GM04504 (cell line): ENCODE data around the gene PIGV.
A peak's percentile ranks its signal among the peaks of the same experiment; 100 is the strongest.

ENCODE experiments used
- DNase-seq: peaks from one replicate; pipeline ENCODE4 v3.0.0-alpha.2; 2012; ENCODE audit warnings: low read depth

Gene PIGV

DNA sequence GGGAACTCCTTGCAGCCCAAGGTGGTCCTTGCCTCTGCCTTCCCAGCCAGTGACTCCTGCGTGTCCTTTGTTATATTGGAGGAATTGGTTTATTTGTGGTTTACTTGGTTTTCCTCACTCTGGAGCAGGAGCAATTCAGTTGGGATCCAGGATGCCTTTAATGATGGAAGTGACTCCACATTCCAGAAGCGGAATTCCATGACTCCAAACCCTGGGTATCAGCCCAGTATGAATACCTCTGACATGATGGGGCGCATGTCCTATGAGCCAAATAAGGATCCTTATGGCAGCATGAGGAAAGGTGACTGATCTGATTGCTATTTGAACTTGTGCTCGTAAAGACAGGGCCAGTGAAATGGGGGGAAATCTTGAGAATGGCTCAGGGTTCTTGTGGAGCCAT, 15.1 kb upstream of the PIGV start:
- peak; percentile 98 for DNase-seq

- no peak for DNase-seq
Observed at GRCh38 chr1:26774462-26774861, 13.3 kb upstream of the PIGV start.

DNA sequence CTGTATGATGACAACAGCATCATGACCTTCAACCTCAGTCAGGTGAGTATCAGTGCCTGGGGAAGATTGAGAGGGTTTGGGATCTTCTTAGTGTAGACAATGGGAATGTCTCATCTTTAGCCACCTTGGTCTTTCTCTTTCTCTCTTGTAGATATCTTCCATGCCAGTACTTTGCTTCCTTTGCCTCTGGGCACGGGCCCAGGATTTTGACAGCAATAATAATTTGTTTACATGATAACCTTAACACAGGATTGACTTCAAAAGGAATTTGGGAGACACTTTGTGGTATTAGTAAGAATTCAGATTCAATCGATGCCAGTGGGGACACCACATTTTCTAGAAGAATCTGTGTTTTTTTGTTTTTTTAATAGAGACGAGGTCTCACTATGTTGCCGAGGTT, 12.1 kb upstream of the PIGV start:
- no peak for DNase-seq

- DNase-seq, result no peak
Observed at GRCh38 chr1:26779098-26779668, 8.6 kb upstream of the PIGV start.

- DNase-seq, result no peak
Observed at GRCh38 chr1:26780344-26780957, 7.3 kb upstream of the PIGV start.

- no peak for DNase-seq
Observed at GRCh38 chr1:26781206-26781825, 6.4 kb upstream of the PIGV start.

GRCh38 chr1:26782521-26783212, 5.1 kb upstream of the PIGV start:
- DNase-seq, result no peak

DNA sequence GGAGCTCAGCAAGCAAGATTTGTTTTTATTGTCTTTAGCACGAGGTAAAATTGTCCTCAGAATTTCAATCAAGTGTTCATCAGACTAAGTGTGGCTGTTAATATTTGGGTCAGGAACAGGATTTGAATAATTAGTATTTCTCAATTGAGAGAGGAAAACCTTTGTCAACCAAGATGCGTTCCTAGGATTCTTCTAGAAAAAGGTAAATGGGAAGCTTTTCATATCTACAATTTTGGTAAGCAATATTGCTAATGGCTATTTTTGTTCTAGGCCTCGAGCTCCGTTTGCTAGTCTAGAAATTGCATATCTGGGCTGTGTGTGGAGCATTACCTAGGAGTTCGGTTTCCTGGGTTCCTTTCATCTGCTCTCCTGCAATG, 4.1 kb upstream of the PIGV start:
- DNase-seq, result no peak

GRCh38 chr1:26784023-26784871, 3.5 kb upstream of the PIGV start:
- DNase-seq, result no peak

DNA sequence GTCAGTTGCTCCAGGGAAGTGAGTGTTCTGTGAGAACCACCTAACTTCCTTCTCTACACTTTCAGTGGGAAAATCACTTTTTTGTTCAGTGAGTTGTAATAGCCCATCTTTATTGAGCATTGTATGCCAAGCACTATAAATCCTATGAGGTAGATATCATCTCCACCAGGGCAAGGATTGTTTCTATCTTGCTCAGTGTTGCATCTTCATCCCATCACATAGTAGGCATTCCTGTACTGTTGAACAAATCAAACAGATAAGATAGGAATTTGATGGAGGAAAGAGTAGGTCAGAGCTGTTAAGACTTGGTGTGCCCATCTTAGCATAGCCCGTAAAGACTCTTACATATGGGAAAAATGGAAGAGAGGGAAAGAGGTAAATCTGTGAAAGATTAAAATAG, 2.9 kb upstream of the PIGV start:
- no peak for DNase-seq

DNA sequence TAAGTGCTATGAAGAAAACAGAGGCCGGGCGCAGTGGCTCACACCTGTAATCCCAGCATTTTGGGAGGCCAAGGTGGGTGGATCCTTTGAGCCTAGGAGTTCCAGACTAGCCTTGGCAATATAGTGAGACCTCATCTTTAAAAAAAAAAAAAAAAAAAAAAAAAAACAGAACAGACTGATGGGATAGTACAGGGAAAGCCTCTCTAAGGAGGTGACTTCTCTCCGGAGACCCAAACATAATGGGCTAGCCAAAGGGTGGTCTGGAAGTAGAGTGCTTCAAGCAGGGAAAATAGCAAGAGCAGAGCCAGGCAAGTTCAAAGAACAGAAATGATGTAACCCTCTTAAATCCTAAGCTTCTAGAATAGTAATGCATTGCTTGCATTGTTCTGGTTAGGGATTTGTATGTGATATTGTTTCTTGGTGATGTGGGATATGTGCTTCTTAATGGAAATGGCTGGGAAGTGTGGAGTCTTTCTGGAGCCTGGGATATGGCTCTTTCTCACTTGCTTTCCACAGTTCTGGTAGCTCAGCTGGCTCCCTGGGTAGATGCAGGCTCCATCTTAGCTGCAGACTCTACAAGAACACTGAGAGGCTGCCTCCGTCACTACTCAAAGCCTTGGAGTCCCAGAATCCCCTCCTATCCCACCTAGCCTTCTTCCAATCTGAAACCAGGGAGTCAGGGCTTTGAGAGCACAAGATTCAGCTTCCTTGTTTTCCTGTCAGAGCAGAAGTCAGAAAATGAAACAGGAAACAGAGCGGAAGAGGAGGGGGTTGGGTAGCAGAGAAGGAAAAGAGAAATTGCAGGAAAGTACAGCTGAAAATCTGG, 1.9 kb upstream of the PIGV start:
- no peak for DNase-seq

DNA sequence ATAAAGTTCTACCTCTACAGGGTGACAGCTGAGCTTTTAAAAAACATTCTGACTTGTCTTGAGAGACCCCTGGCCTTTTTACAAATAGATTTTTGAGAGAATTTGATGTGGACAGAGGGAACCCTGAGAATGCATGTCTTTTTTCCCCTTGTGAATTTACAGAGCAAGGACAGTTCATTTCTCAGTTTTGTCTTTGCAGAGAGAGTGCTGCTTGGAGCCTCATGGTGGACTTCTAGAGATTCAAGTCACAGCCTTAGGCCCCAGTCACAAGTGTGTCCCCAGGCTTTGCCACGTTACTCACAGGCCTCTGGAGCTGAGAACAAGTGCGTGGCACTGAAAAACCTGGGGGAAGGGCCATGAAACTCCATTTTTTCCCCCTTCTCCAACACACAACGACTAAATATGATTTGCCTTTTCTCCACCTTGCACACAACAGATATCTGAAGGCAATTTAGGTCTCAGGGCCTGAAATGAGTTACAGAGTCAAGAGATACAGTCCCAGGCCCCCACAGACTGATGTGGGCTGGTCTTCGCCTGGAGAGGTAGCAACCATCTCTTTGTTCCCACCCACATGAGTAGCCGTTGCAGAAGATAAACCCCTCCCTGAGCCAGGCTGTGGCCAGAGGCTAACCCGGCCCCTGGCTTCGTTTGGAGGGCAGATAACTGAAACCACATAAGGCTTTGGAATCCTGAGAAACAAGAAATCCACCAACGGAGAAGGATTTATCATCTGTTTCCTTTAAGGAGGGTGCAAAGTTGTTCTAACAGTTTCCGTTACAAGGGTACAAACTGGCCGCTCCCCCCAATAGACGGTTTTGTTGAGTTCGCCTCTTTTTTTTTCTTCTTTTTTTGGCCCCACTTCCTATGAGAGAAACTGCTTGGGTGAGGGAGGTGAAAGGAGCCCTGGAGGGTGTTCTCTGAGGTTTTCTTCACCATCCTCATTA, 1.0 kb upstream of the PIGV start:
- peak; percentile 82 for DNase-seq

GRCh38 chr1:26787381-26787705, 407 bp upstream of the PIGV start:
- no peak for DNase-seq

- no peak for DNase-seq
Observed at GRCh38 chr1:26788515-26788785, 700 bp downstream of the PIGV start.

DNA sequence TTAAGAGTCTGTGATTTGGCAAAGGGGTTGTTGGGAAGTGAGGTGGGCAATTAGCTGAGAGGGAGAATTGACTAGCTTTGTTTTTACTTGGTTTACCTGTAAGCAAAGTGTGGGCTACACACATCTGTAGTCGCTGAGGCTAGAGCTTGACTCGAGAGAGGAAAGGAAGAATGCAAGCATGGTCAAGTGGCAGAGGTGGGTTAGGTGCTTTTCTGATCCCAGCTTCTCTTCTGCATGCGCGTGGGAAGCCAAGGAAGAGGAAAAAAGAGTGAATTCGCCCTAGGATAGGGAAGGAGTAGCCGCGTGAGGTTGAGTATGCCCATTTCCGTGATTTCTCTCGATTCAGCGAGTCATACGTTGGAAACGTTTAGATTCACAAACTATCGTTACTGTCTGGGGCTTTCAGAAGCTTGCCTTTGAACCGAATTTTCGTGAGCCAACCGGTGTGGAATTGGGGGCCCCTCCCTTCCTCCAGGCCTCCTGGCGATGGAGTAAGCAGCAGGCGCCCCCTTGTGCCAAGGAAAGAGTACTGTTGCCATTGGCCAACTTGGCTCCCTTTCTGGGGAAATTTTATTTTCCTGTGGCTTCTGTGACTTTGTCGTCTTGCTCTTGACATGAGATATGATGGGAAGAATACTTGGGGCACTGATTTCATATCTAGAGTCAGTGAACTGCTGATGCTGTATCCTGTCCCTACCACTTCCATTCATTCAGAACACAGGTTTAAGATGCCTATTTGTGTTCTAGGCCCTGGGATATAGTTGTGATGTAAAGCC, 1.3 kb downstream of the PIGV start:
- DNase-seq, result peak; percentile 71

- DNase-seq, result no peak
Observed at GRCh38 chr1:26789612-26789865, 1.8 kb downstream of the PIGV start.

DNA sequence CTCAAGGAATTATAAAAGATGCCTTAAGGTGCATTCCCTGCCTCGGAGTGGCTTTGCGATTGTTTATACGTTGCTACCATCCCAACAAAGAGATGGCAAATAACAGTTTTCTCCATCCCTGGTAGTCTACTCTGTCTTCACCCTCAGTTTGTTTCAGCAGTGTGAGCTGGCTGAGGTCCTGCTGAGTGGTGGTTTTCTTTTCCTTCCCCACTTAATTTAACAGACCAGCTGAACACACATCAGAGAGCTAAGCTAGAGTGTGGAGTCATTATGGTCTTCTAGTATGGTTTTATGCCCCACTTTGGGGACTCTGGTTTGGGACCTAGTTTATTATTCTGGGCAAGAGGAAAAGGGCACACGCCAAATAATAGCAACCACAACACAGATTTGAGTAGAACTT, 2.2 kb downstream of the PIGV start:
- DNase-seq, result no peak

- no peak for DNase-seq
Observed at GRCh38 chr1:26790551-26790953, 2.8 kb downstream of the PIGV start.

- DNase-seq, result no peak
Observed at GRCh38 chr1:26791148-26791547, 3.4 kb downstream of the PIGV start.

DNA sequence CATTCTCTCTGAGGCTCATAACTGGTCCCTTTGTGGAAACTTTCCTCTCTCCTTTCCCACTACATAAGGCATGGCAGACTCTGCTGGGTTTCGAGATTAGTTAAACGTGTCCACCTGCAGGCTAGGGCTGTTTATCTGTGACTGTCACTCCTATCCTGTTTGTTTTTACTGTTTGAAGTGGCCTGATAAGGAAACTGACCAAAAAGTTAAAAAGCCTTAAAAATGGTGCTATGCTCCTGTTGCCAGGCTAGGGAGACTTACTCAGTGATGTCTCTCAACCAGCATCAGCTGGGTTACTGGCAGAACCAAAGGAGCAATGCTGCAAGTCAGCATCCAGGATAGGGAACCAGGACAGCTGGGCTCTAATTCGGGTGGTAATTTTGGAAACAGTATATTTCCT, 3.9 kb downstream of the PIGV start:
- no peak for DNase-seq
